ENCODE results near the gene LMF2. TPM values are rescaled to one million over a fixed set of nuclear protein-coding genes. Genes with fewer than 3 reads are reported as not detected.

Gene LMF2
- total RNA-seq, 1 experiment from 2014 or later = 42.4 TPM

GRCh38 chr22:50540381-50540780 lies 32.9 kb upstream of the LMF2 start:
- TF ChIP-seq EZH2phosphoT487 (IDR thresholded peaks at IDR 0.05; ENCODE audit: borderline replicate concordance, low read length) = no peak
- TF ChIP-seq CTCF (conservative IDR thresholded peaks at IDR 0.05; ENCODE audit: low read depth, low read length) = no peak
- TF ChIP-seq EZH2 (IDR thresholded peaks at IDR 0.05; ENCODE audit: low read length, unreplicated experiment) = no peak
- no peak overlapping the region for H3K4me2 ChIP-seq (ENCODE audit: low read length)
- CTCF ChIA-PET = no interaction called here
- DNase-seq (no peak), ATAC-seq (no peak)
- POLR2A ChIA-PET (ENCODE audit: unreplicated experiment) = no interaction called here
- H3K4me3 ChIP-seq (ENCODE audit: low read length) = no peak overlapping the region
- intact Hi-C loops (cut with micrococcal nuclease) = no loop called here
- peak overlapping the region; percentile 93 for H3K27ac ChIP-seq (ENCODE audit: low read length)
- H3K9me3 ChIP-seq (ENCODE audit: low read length) = no peaks in the 10 kb centered on the region
- no peak overlapping the region for H3K9ac ChIP-seq (ENCODE audit: low read length)
- peaks cover 19% of the 10 kb centered on the region for H3K4me1 ChIP-seq (ENCODE audit: insufficient read depth, low read length)
- no peaks in the 10 kb centered on the region for H3F3A ChIP-seq (ENCODE audit: low read length, unreplicated experiment)
- H3K79me2 ChIP-seq (ENCODE audit: low read length) = no peaks in the 10 kb centered on the region
- no TSS peak for BruUV-seq (replicated peaks)
- H3K27me3 ChIP-seq (ENCODE audit: low read length) = no peaks in the 10 kb centered on the region
- no peaks in the 10 kb centered on the region for H4K20me1 ChIP-seq (ENCODE audit: low read length)
- no peak overlapping the region for H2AFZ ChIP-seq (ENCODE audit: low read length)
- no peaks in the 10 kb centered on the region for H3K9me2 ChIP-seq (replicated peaks; ENCODE audit: low read length)
- no peaks in the 10 kb centered on the region for H3K36me3 ChIP-seq (ENCODE audit: low read depth, low read length)

- intact Hi-C loops (cut with micrococcal nuclease) = no loop called here
- H3K9me2 ChIP-seq (replicated peaks; ENCODE audit: low read length) = no peaks in the 10 kb centered on the region
- ATAC-seq (no peak), DNase-seq (no peak)
- ChIA-PET CTCF (no interaction called here), POLR2A (ENCODE audit: unreplicated experiment) (no interaction called here)
- no peak overlapping the region for H3K9ac ChIP-seq (ENCODE audit: low read length)
- H3K27ac ChIP-seq (ENCODE audit: low read length) = peak overlapping the region; percentile 41; the same call in 1 of the 2 replicates
- no TSS peak for BruUV-seq (replicated peaks)
- no peaks in the 10 kb centered on the region for H3K27me3 ChIP-seq (ENCODE audit: low read length)
- no peaks in the 10 kb centered on the region for H4K20me1 ChIP-seq (ENCODE audit: low read length)
- H3K4me1 ChIP-seq (ENCODE audit: insufficient read depth, low read length) = peaks cover 19% of the 10 kb centered on the region
- no peak overlapping the region for H3K4me2 ChIP-seq (ENCODE audit: low read length)
- no peaks in the 10 kb centered on the region for H3K9me3 ChIP-seq (ENCODE audit: low read length)
- no peaks in the 10 kb centered on the region for H3K36me3 ChIP-seq (ENCODE audit: low read depth, low read length)
- no peak overlapping the region for H2AFZ ChIP-seq (ENCODE audit: low read length)
- no peaks in the 10 kb centered on the region for H3F3A ChIP-seq (ENCODE audit: low read length, unreplicated experiment)
- TF ChIP-seq CTCF (conservative IDR thresholded peaks at IDR 0.05; ENCODE audit: low read depth, low read length) (no peak), EZH2 (IDR thresholded peaks at IDR 0.05; ENCODE audit: low read length, unreplicated experiment) (no peak), EZH2phosphoT487 (IDR thresholded peaks at IDR 0.05; ENCODE audit: borderline replicate concordance, low read length) (no peak)
- no peaks in the 10 kb centered on the region for H3K79me2 ChIP-seq (ENCODE audit: low read length)
- no peak overlapping the region for H3K4me3 ChIP-seq (ENCODE audit: low read length)
These were observed 30.3 kb upstream of the LMF2 start for GRCh38 chr22:50537765-50538164.

GRCh38 chr22:50536226-50536625 lies 28.7 kb upstream of the LMF2 start:
- Histone ChIP-seq H3K79me2 (ENCODE audit: low read length) (no peaks in the 10 kb centered on the region), H3F3A (ENCODE audit: low read length, unreplicated experiment) (no peaks in the 10 kb centered on the region), H4K20me1 (ENCODE audit: low read length) (no peaks in the 10 kb centered on the region), H3K36me3 (ENCODE audit: low read depth, low read length) (no peaks in the 10 kb centered on the region), H3K4me1 (ENCODE audit: insufficient read depth, low read length) (peaks cover 21% of the 10 kb centered on the region), H3K27me3 (ENCODE audit: low read length) (no peaks in the 10 kb centered on the region), H3K9ac (ENCODE audit: low read length) (no peak overlapping the region), H2AFZ (ENCODE audit: low read length) (no peak overlapping the region), H3K4me3 (ENCODE audit: low read length) (no peak overlapping the region), H3K4me2 (ENCODE audit: low read length) (no peak overlapping the region), H3K27ac (ENCODE audit: low read length) (no peak overlapping the region), H3K9me3 (ENCODE audit: low read length) (no peaks in the 10 kb centered on the region), H3K9me2 (replicated peaks; ENCODE audit: low read length) (no peaks in the 10 kb centered on the region)
- ATAC-seq (no peak), DNase-seq (no peak)
- ChIA-PET CTCF (interaction anchor here (0.6 kb wide), 1 partner anchor 9 kb away, joined by 12 read pairs; no protein-coding TSS in a partner anchor), POLR2A (ENCODE audit: unreplicated experiment) (no interaction called here)
- BruUV-seq (replicated peaks) = no TSS peak
- intact Hi-C loops (cut with micrococcal nuclease) = no loop called here
- TF ChIP-seq CTCF (conservative IDR thresholded peaks at IDR 0.05; ENCODE audit: low read depth, low read length) (no peak), EZH2phosphoT487 (IDR thresholded peaks at IDR 0.05; ENCODE audit: borderline replicate concordance, low read length) (no peak)
